Measurements from ENCODE around the gene GAS7. TPM values are rescaled to one million over a fixed set of nuclear protein-coding genes. Genes with fewer than 3 reads are reported as not detected.

GAS7 gene
- 15.1 and 17.6 TPM in 2 replicates for total RNA-seq

DNA sequence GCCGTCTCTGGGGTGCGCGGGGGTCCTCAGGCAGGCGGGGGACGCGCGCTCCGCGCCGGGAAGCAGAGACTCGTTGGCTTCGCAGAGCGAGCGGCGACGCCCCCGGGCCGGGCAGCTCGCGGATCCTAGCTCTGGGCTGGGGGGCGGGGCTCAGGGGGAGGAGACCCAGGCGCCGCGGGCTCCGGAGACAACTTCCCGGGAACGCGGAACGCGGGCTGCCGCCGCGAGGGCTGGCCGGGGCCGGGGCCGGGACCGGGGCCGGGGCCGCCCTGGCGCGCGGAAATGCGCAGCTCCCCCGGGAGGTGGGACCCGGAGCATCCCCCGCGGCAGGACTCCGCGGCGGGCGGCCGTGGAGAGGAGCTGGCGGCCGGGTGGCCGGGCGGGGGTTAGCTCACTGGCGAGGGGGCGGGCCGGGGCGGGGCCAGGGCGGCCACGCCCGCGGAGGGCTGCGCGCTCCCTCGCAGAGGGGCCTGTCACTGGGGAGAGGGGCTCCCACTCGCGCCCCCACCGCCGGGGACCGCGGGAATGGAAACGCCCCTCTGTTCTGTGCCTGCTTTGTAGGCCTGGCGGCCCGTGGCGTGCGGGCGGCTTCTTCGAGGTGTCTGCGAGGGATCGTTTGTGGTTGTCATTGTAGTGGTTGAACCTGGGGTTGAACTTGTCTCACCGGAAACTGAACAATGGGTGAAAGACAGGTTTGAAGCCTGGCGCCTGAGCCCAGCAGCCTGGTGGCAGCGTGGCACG is at the start of gene GAS7:
Gene GAS7 (minus strand): TSS at position 98 of the 741 bp plus-strand sequence.

DNA sequence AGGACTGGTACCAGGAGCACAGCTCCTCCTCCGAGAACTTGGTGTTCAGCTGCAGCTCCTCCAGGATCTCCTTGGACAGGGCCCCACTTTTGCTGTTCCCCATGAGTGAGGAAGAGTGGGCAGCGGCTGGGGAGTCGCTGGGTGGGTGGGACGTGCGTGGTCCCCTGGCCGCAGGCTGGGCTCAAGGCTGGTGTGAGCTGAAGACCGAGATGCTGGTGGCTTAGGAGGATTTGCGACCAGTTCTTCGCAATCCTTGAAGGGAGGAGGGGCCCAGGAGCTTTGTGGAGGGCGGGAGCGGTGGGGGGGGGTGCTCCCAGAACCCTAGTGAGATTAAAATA is 293.4 kb downstream of the GAS7 start, which contains the start of gene RCVRN:
Gene RCVRN (minus strand): TSS at position 194 of the 338 bp plus-strand sequence. CDS start 91 bp downstream, at position 103.

Other genes starting within 250 kb of the GAS7 start
- not detected in 2 replicates for gene MYH13, start 174.4 kb upstream of the GAS7 start, total RNA-seq
- gene MYH8, start 223.3 kb upstream of the GAS7 start, total RNA-seq: not detected in 2 replicates